Coronary artery (tissue), 2 donors: ENCODE measurements around the gene TOX4.

Experiments
- DNase-seq: peaks from one replicate; pipeline ENCODE4 v3.0.0-alpha.2; 2017; ENCODE audit warnings: low spot score
- H3K27ac ChIP-seq, 2 donors: fragments of 200-600 bp; sonication (generic); one replicate each; pipeline ENCODE4 v1.5.1; 2016 to 2019
- H3K4me3 ChIP-seq: fragments of 200-600 bp; sonication (generic); 2 replicates; pipeline ENCODE4 v1.5.1; 2016; ENCODE audit warnings: mild to moderate bottlenecking, moderate library complexity
- TF ChIP-seq, protein P1 (sequence below): fragments of 200-600 bp; sonication (generic); IDR thresholded peaks from one replicate; pipeline ENCODE4 v1.5.1; 2019; ENCODE audit warnings: antibody characterized with exemption

Gene TOX4

DNA sequence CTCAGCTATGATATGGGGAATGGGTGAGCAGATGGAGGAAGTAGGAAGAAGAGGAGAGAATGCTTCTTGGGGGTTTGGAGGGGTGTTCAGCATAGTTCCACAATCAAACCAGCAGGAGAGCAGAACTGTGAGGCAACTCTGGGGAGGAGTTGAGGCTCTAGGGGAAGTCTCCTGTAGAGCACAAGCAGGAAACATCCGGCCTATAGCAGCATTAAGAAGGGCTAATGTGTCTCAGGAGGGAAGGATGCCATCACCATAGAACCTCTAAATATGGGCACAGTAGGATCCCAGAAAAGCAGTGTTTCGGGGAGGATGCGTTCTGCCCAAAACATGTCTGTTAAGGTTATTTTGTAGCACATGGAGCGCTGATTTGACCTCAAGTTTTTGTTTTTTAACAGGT lies 57.6 kb downstream of the TOX4 start:
- TF ChIP-seq, protein P1, sequence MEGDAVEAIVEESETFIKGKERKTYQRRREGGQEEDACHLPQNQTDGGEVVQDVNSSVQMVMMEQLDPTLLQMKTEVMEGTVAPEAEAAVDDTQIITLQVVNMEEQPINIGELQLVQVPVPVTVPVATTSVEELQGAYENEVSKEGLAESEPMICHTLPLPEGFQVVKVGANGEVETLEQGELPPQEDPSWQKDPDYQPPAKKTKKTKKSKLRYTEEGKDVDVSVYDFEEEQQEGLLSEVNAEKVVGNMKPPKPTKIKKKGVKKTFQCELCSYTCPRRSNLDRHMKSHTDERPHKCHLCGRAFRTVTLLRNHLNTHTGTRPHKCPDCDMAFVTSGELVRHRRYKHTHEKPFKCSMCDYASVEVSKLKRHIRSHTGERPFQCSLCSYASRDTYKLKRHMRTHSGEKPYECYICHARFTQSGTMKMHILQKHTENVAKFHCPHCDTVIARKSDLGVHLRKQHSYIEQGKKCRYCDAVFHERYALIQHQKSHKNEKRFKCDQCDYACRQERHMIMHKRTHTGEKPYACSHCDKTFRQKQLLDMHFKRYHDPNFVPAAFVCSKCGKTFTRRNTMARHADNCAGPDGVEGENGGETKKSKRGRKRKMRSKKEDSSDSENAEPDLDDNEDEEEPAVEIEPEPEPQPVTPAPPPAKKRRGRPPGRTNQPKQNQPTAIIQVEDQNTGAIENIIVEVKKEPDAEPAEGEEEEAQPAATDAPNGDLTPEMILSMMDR, result no peak
- Histone ChIP-seq H3K4me3 (no peak overlapping the region), H3K27ac (no peak overlapping the region)
- DNase-seq, result no peak

DNA sequence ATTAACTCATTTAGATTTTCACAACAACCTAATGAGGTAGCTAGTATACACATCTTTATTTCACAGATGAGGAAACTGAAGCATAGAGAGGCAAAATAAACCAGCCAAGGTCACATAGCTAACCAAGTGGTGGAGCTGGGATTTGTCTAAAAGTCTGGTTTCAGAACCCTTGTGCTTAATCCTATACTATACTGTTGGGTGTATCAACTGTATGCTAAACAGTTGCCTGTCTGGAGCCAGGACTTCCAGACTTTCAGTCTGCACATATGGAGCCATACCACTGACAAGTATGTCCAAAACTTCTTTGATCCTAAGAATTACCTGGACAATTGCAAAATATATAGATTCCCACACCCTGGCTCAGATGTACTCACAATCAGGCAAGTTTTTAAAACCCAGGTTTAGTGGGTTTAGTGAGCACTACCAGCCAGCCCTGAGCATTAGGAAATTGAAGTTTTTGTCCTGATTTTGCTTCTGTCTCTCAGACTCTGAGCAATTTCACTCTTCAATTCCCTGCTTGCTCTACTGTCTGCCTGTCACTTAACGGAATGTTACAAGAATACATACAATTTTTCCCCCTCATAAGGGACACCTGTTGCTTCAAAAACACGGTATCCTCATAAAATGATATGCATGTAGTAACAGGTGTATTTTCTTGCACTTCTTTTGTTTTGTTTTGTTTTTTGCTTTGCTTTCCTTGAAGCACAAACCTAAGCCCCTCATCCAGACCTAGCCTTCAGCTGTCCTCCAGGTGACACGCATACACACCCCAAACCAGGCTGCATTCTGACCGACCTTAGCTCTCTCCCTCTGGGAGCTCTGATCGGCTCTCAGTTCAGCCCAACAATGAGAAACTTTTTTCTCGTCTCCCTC lies 58.8 kb downstream of the TOX4 start:
- TF ChIP-seq, protein P1, result no peak
- Histone ChIP-seq H3K4me3 (peak overlapping the region; percentile 62), H3K27ac (no peak overlapping the region)

DNA sequence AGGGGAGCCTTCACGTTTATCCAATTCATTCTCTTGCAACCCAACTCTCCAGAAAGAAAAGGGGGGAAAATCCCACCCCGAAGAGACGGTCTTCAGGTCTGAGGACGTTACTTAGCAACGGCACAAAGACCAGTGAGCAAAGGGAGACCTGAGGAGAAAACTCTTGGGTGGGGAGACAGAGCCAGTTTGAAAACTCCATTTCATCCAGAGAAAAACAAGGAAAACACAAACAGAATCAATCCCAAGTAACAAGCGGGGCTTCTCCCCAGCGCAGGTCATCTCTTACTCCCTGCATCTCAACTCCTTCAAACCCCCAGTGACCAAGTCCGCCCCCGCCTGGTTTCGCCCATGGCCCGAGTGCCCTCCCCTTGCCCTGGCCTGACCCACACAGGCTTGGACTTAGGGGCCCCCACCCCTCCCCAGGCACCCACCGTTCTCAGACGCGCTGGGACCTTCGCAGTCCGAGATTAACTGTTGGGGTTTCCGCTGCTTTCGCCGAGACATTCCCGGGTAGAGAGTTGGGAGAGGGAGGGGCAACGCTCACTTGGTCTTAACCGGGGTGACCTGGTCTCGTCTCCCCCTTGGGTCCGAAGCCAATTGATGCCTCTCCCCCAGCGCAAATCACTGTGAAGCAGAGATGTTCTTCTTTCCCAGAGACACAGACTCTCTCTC lies 59.6 kb downstream of the TOX4 start:
- peak overlapping the region; percentile 62 for H3K4me3 ChIP-seq
- TF ChIP-seq, protein P1, result no peak
- no peak for DNase-seq
- no peak overlapping the region for H3K27ac ChIP-seq

More for the DNA sequence above, 58.8 kb downstream of the TOX4 start:
- no peak for DNase-seq

DNA sequence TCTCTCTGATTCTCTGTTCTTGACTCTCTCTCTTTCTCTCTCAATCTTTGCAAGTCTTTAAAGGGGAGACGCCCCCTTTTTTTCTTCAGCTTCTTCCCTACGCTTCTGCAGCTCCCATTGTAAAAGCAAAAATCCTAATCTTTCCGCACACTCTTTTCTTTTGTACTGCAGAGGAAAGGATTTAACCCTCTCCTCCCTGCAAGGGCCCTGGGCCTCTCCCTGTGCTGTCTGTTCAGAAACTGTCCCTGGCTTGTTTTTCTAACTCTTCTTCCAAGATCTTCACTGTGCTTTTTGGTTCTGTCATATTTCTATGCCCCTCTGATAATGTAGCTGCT lies 60.1 kb downstream of the TOX4 start:
- Histone ChIP-seq H3K27ac (no peak overlapping the region), H3K4me3 (peak overlapping the region; percentile 62)
- TF ChIP-seq, protein P1, result no peak
- no peak for DNase-seq

DNA sequence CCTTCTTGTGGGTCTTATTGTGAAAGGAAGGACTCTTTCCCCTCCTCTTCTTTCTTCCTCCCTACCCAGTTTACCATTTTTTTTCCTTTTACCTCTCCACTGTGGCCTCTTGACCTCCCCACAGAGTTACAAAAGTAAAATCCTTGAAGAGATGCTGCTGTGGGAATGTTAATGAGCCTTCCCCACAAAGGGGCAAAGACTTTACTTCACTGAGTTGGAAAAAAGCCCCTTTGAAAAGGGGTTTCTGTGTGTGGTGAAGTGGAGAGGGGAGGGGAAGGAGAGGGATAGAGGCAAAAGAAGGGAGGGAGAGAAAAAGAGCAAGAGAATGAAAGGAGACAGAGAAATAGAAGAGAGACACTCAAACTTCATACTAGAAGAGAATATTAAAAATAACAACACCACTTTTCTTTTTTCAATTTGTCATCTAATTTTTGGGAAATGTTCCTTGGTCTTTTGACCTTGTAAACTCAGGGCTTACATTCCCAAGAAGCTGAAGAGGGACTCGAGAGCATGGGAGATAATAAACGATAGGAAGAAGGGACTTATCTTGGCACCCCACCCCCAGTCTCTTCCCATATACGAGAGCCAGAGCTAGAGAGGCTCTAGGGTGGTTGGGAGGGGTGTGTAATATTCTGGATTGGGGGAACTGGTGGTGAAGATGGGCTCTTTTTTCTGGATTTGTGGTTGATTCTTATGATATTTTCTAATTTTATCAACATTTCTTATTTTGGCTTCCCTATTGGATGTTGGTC lies 62.4 kb downstream of the TOX4 start:
- Histone ChIP-seq H3K4me3 (no peak overlapping the region), H3K27ac (no peak overlapping the region)
- TF ChIP-seq, protein P1, result no peak
- no peak for DNase-seq

DNA sequence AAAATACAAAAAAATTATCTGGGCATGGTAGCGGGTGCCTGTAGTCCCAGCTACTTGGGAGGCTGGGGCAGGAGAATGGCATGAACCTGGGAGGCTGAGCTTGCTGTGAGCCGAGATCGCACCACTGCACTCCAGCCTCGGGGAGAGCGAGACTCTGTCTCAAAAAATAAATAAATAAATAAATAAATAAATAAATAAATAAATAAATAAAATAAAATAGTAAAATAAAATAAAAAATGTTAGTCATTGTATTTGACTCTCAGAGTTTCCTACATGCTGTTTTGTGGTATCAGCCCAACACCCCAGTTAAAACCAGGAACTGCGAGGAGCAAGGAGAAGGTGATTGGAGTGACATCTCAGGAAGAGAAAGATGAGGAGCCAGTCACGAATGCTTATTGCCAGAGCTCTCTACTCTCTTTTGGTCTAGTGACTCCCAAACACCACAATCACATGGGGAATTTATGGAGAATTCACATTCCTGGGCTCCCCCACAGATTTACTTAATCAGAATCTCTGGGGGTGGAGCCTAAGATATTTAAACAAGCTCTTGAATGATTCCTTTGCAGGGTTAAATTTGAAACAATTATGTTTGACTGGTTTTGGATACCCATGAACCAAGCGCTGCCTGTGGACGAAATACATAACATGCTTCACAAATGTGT lies 64.5 kb downstream of the TOX4 start:
- H3K4me3 ChIP-seq, result no peak overlapping the region
- TF ChIP-seq, protein P1, result no peak
- H3K27ac ChIP-seq, result no peak overlapping the region
- no peak for DNase-seq
